K562 (cell line): ENCODE results near the gene SLX4IP. TPM values are rescaled to one million over a fixed set of nuclear protein-coding genes. Genes with fewer than 3 reads are reported as not detected.

Source experiments
- CHD2 ChIP-seq: IDR thresholded peaks from 2 replicates; pipeline ENCODE4 v1.6.1; 2011; ENCODE audit warnings: low read depth, low read length
- TOE1 ChIP-seq, 2 experiments: fragments of 450-650 bp in 1 of 2; sonication (generic) in 1 of 2; formaldehyde crosslinking in 1 of 2; IDR thresholded peaks; 2 replicates each; pipeline versions ENCODE4 v1.7.1 to v1.8.0; 2016 to 2022; ENCODE audit warnings: borderline replicate concordance in 2 of 2, mild to moderate bottlenecking in 2 of 2, antibody characterized with exemption in 1 of 2, inconsistent platforms in 1 of 2, low read depth in 1 of 2, missing genetic modification reagents in 1 of 2, moderate library complexity in 1 of 2
- polyA plus RNA-seq, 8 experiments: library from polyadenylated mRNA; depleted of rRNA in 4 of 8; stranded (reverse) in 5 of 8; unstranded in 3 of 8; fragments of >200 nt; fragmentation: Nextera tagmentation in 2 of 8; fragmentation: Illumina TruSeq in 1 of 8; extraction: Ambion mirVana in 2 of 8; extraction: Trizol in 1 of 8; gene quantifications; 2 replicates each; pipeline versions ENCODE4 v1.2.1 to v1.2.3, GENCODE V29; 2011 to 2014; ENCODE audit warnings: inconsistent platforms in 1 of 8, missing spikeins in 1 of 8
- total RNA-seq, 7 experiments: library from RNA; depleted of rRNA in 6 of 7; stranded (reverse); fragments of >200 nt in 6 of 7; fragmentation: Illumina TruSeq in 2 of 7; extraction: Trizol in 2 of 7; gene quantifications; 2 replicates each; pipeline versions ENCODE4 v1.2.1 to v1.2.3, GENCODE V29; 2011 to 2021; ENCODE audit warnings: low replicate concordance in 1 of 7
- TF ChIP-seq, protein P1 (sequence below), 2 experiments: fragments of 450-650 bp in 1 of 2; sonication (generic) in 1 of 2; formaldehyde crosslinking in 1 of 2; IDR thresholded peaks; 2 replicates each; pipeline versions ENCODE4 v1.7.1 to v1.9.0; 2016 to 2022; ENCODE audit warnings: inconsistent platforms in 1 of 2, mild to moderate bottlenecking in 1 of 2, missing genetic modification reagents in 1 of 2

Gene SLX4IP
- total and polyA plus RNA-seq, 9 of the 15 experiments (the other 6 are each of a cell fraction or from before 2014, with no cell fraction given) = 1.5 to 5.9 (median 3.5) TPM

- TF ChIP-seq, protein P1, sequence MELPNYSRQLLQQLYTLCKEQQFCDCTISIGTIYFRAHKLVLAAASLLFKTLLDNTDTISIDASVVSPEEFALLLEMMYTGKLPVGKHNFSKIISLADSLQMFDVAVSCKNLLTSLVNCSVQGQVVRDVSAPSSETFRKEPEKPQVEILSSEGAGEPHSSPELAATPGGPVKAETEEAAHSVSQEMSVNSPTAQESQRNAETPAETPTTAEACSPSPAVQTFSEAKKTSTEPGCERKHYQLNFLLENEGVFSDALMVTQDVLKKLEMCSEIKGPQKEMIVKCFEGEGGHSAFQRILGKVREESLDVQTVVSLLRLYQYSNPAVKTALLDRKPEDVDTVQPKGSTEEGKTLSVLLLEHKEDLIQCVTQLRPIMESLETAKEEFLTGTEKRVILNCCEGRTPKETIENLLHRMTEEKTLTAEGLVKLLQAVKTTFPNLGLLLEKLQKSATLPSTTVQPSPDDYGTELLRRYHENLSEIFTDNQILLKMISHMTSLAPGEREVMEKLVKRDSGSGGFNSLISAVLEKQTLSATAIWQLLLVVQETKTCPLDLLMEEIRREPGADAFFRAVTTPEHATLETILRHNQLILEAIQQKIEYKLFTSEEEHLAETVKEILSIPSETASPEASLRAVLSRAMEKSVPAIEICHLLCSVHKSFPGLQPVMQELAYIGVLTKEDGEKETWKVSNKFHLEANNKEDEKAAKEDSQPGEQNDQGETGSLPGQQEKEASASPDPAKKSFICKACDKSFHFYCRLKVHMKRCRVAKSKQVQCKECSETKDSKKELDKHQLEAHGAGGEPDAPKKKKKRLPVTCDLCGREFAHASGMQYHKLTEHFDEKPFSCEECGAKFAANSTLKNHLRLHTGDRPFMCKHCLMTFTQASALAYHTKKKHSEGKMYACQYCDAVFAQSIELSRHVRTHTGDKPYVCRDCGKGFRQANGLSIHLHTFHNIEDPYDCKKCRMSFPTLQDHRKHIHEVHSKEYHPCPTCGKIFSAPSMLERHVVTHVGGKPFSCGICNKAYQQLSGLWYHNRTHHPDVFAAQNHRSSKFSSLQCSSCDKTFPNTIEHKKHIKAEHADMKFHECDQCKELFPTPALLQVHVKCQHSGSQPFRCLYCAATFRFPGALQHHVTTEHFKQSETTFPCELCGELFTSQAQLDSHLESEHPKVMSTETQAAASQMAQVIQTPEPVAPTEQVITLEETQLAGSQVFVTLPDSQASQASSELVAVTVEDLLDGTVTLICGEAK (IDR thresholded peaks at IDR 0.05) = no peak
- TF ChIP-seq, protein P1 (CRISPR knock-in tag; IDR thresholded peaks at IDR 0.05) = no peak
- TF ChIP-seq TOE1 (IDR thresholded peaks at IDR 0.05; ENCODE audit: borderline replicate concordance) (peak; percentile 81), TOE1 (CRISPR knock-in tag; IDR thresholded peaks at IDR 0.05; ENCODE audit: borderline replicate concordance, low read depth) (no peak), CHD2 (peak; percentile 72)
Measured at GRCh38 chr20:10433623-10434466, 1.3 kb upstream of the SLX4IP start, which contains the start of gene MKKS (continued).
